GM12891 (cell line): ENCODE measurements around the gene PRKN.

Experiments used
- DNase-seq: peaks from one replicate; pipeline ENCODE4 v3.0.0; 2011; ENCODE audit warnings: low spot score; ENCODE audit not compliant: insufficient read length
- FAIRE-seq: peaks from 2 replicates; lab custom pipeline; 2011; peaks lifted over from hg19 to GRCh38; lab: Jason Lieb, UNC
- PAX5 ChIP-seq: IDR thresholded peaks from 2 replicates; pipeline ENCODE4 v1.6.1; 2011; ENCODE audit warnings: low read length, moderate library complexity, mild to moderate bottlenecking; ENCODE audit not compliant: insufficient read depth, severe bottlenecking
- POLR2A ChIP-seq: IDR thresholded peaks from 2 replicates; pipeline ENCODE4 v1.6.1; 2011; ENCODE audit warnings: low read depth, low read length, control low read depth
- POLR2AphosphoS5 ChIP-seq: IDR thresholded peaks from 2 replicates; pipeline ENCODE4 v1.6.1; 2011; ENCODE audit warnings: low read depth, low read length, control low read depth
- POU2F2 ChIP-seq: IDR thresholded peaks from 2 replicates; pipeline ENCODE4 v1.6.1; 2011; ENCODE audit warnings: low read depth, mild to moderate bottlenecking, control low read depth, low read length, moderate library complexity
- SPI1 ChIP-seq: IDR thresholded peaks from 2 replicates; pipeline ENCODE4 v1.6.1; 2011; ENCODE audit warnings: low read depth, low read length, control low read depth
- TAF1 ChIP-seq: IDR thresholded peaks from 2 replicates; pipeline ENCODE4 v1.6.1; 2011; ENCODE audit warnings: low read depth, low read length, control low read depth

The PRKN gene

GRCh38 chr6:161984713-161985112 lies 742.9 kb downstream of the PRKN start:
- DNase-seq (no peak), FAIRE-seq (no peak)
- no peak for TF ChIP-seq SPI1
- no peak for TF ChIP-seq POLR2A
- TF ChIP-seq TAF1 = no peak
- no peak for TF ChIP-seq POLR2AphosphoS5
- TF ChIP-seq PAX5 = no peak
- TF ChIP-seq POU2F2 = no peak

- FAIRE-seq (no peak), DNase-seq (no peak)
- no peak for TF ChIP-seq TAF1
- no peak for TF ChIP-seq POLR2A
- no peak for TF ChIP-seq POLR2AphosphoS5
- no peak for TF ChIP-seq PAX5
- no peak for TF ChIP-seq SPI1
- no peak for TF ChIP-seq POU2F2
Measured at GRCh38 chr6:161976553-161976952, 751.0 kb downstream of the PRKN start.

- no peak for FAIRE-seq
- no peak for DNase-seq
- TF ChIP-seq TAF1 (no peak), POLR2AphosphoS5 (no peak), PAX5 (no peak), POLR2A (no peak), SPI1 (no peak), POU2F2 (no peak)
Measured at GRCh38 chr6:161973064-161973463, 754.5 kb downstream of the PRKN start.

GRCh38 chr6:161971043-161971442 lies 756.5 kb downstream of the PRKN start:
- no peak for DNase-seq
- no peak for TF ChIP-seq PAX5
- no peak for TF ChIP-seq TAF1
- TF ChIP-seq POU2F2 = no peak
- no peak for TF ChIP-seq SPI1
- TF ChIP-seq POLR2A = no peak
- no peak for TF ChIP-seq POLR2AphosphoS5
- FAIRE-seq = no peak

- no peak for FAIRE-seq
- DNase-seq = no peak
- TF ChIP-seq POU2F2 (no peak), SPI1 (no peak), POLR2A (no peak), TAF1 (no peak), PAX5 (no peak), POLR2AphosphoS5 (no peak)
Measured at GRCh38 chr6:161963634-161964234, 763.8 kb downstream of the PRKN start.

GRCh38 chr6:161963181-161963580 lies 764.4 kb downstream of the PRKN start:
- TF ChIP-seq POLR2A (no peak), POLR2AphosphoS5 (no peak), PAX5 (no peak), SPI1 (no peak), TAF1 (no peak), POU2F2 (no peak)
- FAIRE-seq = no peak
- DNase-seq = no peak

- FAIRE-seq (no peak), DNase-seq (no peak)
- TF ChIP-seq POU2F2 (no peak), POLR2A (no peak), SPI1 (no peak), TAF1 (no peak), PAX5 (no peak), POLR2AphosphoS5 (no peak)
Measured at GRCh38 chr6:161961796-161962195, 765.8 kb downstream of the PRKN start.

- no peak for DNase-seq
- no peak for FAIRE-seq
- TF ChIP-seq POLR2AphosphoS5 (no peak), TAF1 (no peak), PAX5 (no peak), SPI1 (no peak), POU2F2 (no peak), POLR2A (no peak)
Measured at GRCh38 chr6:161961046-161961445, 766.5 kb downstream of the PRKN start.

GRCh38 chr6:161959072-161959471 lies 768.5 kb downstream of the PRKN start:
- DNase-seq (no peak), FAIRE-seq (no peak)

GRCh38 chr6:161956082-161956481 lies 771.5 kb downstream of the PRKN start:
- TF ChIP-seq POLR2A (no peak), TAF1 (no peak), PAX5 (no peak), SPI1 (no peak), POU2F2 (no peak), POLR2AphosphoS5 (no peak)
- no peak for DNase-seq
- FAIRE-seq = no peak

More at GRCh38 chr6:161959072-161959471, 768.5 kb downstream of the PRKN start:
- TF ChIP-seq PAX5 (no peak), POLR2AphosphoS5 (no peak), TAF1 (no peak), SPI1 (no peak), POU2F2 (no peak), POLR2A (no peak)
